H1 (cell line): ENCODE results near the gene KCNIP3. TPM values are rescaled to one million over a fixed set of nuclear protein-coding genes. Genes with fewer than 3 reads are reported as not detected.

Experiments used
- CTCF ChIA-PET: fragments of 300-600 bp; sonication (Branson Sonifier 250); formaldehyde crosslinking; loops from one replicate; lab custom pipeline; 2021; ENCODE audit not compliant: partially characterized antibody; lab: Charles Lee
- POLR2A ChIA-PET: fragments of 300-600 bp; sonication (Branson Sonifier 250); formaldehyde crosslinking; loops from one replicate; lab custom pipeline; 2021; ENCODE audit warnings: inconsistent platforms; ENCODE audit not compliant: partially characterized antibody; lab: Charles Lee
- DNase-seq, 2 experiments: peaks; one replicate each; pipeline versions ENCODE4 v3.0.0 to v3.0.0-alpha.2; 2010 to 2022; ENCODE audit warnings: low spot score in 2 of 2, low read depth in 1 of 2, mixed read lengths in 1 of 2
- FAIRE-seq: peaks from 2 replicates; lab custom pipeline; 2011; peaks lifted over from hg19 to GRCh38; lab: Jason Lieb, UNC
- H2AFZ ChIP-seq: 2 replicates; pipeline ENCODE4 v1.8.1; 2012; ENCODE audit warnings: low read length, inconsistent platforms
- H2AK5ac ChIP-seq: 2 replicates; pipeline ENCODE4 v1.6.1; 2013; ENCODE audit warnings: low read depth, low read length
- H2BK120ac ChIP-seq: replicated peaks from 2 replicates; pipeline ENCODE3; 2013; ENCODE audit warnings: low read depth, low read length, inconsistent platforms
- H2BK12ac ChIP-seq: 2 replicates; pipeline ENCODE4 v1.6.1; 2013; ENCODE audit warnings: low read depth, low read length
- H2BK15ac ChIP-seq: 2 replicates; pipeline ENCODE4 v1.6.1; 2013; ENCODE audit warnings: low read length
- H2BK20ac ChIP-seq: 2 replicates; pipeline ENCODE4 v1.6.1; 2013; ENCODE audit warnings: low read length
- H2BK5ac ChIP-seq: 2 replicates; pipeline ENCODE4 v1.6.1; 2013; ENCODE audit warnings: low read depth, low read length
- H3K14ac ChIP-seq: 2 replicates; pipeline ENCODE4 v1.6.1; 2013; ENCODE audit warnings: inconsistent platforms; ENCODE audit not compliant: insufficient read length
- H3K18ac ChIP-seq: 2 replicates; pipeline ENCODE4 v1.6.1; 2013; ENCODE audit warnings: low read length; ENCODE audit errors: extremely low read depth
- H3K23ac ChIP-seq: 2 replicates; pipeline ENCODE4 v1.6.1; 2013; ENCODE audit warnings: inconsistent platforms; ENCODE audit not compliant: insufficient read length
- H3K23me2 ChIP-seq: 2 replicates; pipeline ENCODE4 v1.6.1; 2013; ENCODE audit warnings: low read depth, low read length
- H3K27ac ChIP-seq: 2 replicates; pipeline ENCODE4 v1.6.1; 2011; ENCODE audit warnings: low read depth, low read length, inconsistent platforms
- H3K27me3 ChIP-seq, 4 experiments: replicated peaks in 1 of 4; 1 replicate in 1 of 4; 2 replicates in 3 of 4; pipeline versions ENCODE4 v1.6.1 to v1.8.1; 2011 to 2013; ENCODE audit warnings: low read length in 3 of 4, mild to moderate bottlenecking in 3 of 4, inconsistent platforms in 2 of 4, mixed read lengths in 2 of 4, moderate library complexity in 1 of 4; ENCODE audit not compliant: control insufficient read depth in 3 of 4, insufficient read depth in 3 of 4; ENCODE audit errors: extremely low read depth in 1 of 4
- H3K36me3 ChIP-seq, 4 experiments: 2 replicates each; pipeline versions ENCODE4 v1.6.1 to v1.8.1; 2011 to 2013; ENCODE audit warnings: mild to moderate bottlenecking in 4 of 4, low read length in 3 of 4, moderate library complexity in 2 of 4, control low read depth in 1 of 4, inconsistent platforms in 1 of 4; ENCODE audit not compliant: insufficient read depth in 4 of 4, control insufficient read depth in 2 of 4
- H3K4ac ChIP-seq: replicated peaks from 2 replicates; pipeline ENCODE3; 2013; ENCODE audit warnings: low read length, low read depth, mixed read lengths, inconsistent platforms; ENCODE audit not compliant: insufficient read length
- H3K4me1 ChIP-seq, 4 experiments: replicated peaks in 1 of 4; 1 replicate in 1 of 4; 2 replicates in 3 of 4; pipeline versions ENCODE4 v1.6.1 to v1.8.1; 2011 to 2013; ENCODE audit warnings: low read length in 3 of 4, inconsistent platforms in 2 of 4, mixed read lengths in 1 of 4; ENCODE audit not compliant: insufficient read depth in 4 of 4, control insufficient read depth in 3 of 4
- H3K4me2 ChIP-seq, 2 experiments: 2 replicates each; pipeline versions ENCODE4 v1.6.1 to v1.8.1; 2011 to 2013; ENCODE audit warnings: low read depth in 2 of 2, low read length in 2 of 2, control low read depth in 1 of 2, inconsistent platforms in 1 of 2, mild to moderate bottlenecking in 1 of 2; ENCODE audit not compliant: insufficient read depth in 1 of 2
- H3K4me3 ChIP-seq, 4 experiments: fragments of 200-600, 300-600 bp in 1 of 4; sonication (generic), shearing (Covaris generic), sonication (Bioruptor Twin) in 1 of 4; 2 replicates each; pipeline versions ENCODE4 v1.5.1 to v1.8.1; 2011 to 2016; ENCODE audit warnings: low read length in 4 of 4, low read depth in 3 of 4, control low read depth in 2 of 4, inconsistent platforms in 2 of 4, mild to moderate bottlenecking in 2 of 4, mixed read lengths in 1 of 4, moderate library complexity in 1 of 4; ENCODE audit not compliant: insufficient read depth in 2 of 4; ENCODE audit errors: extremely low read depth in 1 of 4
- H3K56ac ChIP-seq: replicated peaks from 2 replicates; pipeline ENCODE3; 2013; ENCODE audit warnings: low read depth, mild to moderate bottlenecking, mixed read lengths, low read length, inconsistent platforms; ENCODE audit not compliant: insufficient read length
- H3K79me1 ChIP-seq: 2 replicates; pipeline ENCODE4 v1.6.1; 2013; ENCODE audit warnings: low read depth, low read length, control low read depth
- H3K79me2 ChIP-seq, 2 experiments: 2 replicates each; pipeline versions ENCODE4 v1.6.1 to v1.8.1; 2012 to 2013; ENCODE audit warnings: low read length in 2 of 2, mild to moderate bottlenecking in 2 of 2, inconsistent platforms in 1 of 2; ENCODE audit not compliant: insufficient read depth in 2 of 2, control insufficient read depth in 1 of 2
- H3K9ac ChIP-seq, 4 experiments: replicated peaks in 1 of 4; 1 replicate in 1 of 4; 2 replicates in 3 of 4; pipeline versions ENCODE4 v1.6.1 to v1.8.1; 2011 to 2013; ENCODE audit warnings: low read depth in 3 of 4, low read length in 3 of 4, control low read depth in 2 of 4, mild to moderate bottlenecking in 2 of 4, moderate library complexity in 2 of 4, inconsistent platforms in 1 of 4; ENCODE audit errors: extremely low read depth in 1 of 4
- H3K9me3 ChIP-seq, 2 experiments: 2 replicates each; pipeline versions ENCODE4 v1.6.1 to v1.8.1; 2012 to 2013; ENCODE audit warnings: mild to moderate bottlenecking in 2 of 2, moderate library complexity in 2 of 2, control low read depth in 1 of 2, inconsistent platforms in 1 of 2, low read depth in 1 of 2, low read length in 1 of 2, mixed read lengths in 1 of 2; ENCODE audit not compliant: insufficient read depth in 2 of 2
- H4K20me1 ChIP-seq, 2 experiments: replicated peaks in 1 of 2; 2 replicates each; pipeline versions ENCODE3 to v1.8.1; 2011 to 2013; ENCODE audit warnings: inconsistent platforms in 2 of 2, low read length in 2 of 2, mild to moderate bottlenecking in 1 of 2; ENCODE audit not compliant: insufficient read depth in 2 of 2, control insufficient read depth in 1 of 2
- H4K5ac ChIP-seq: 2 replicates; pipeline ENCODE4 v1.6.1; 2013; ENCODE audit warnings: low read length, low read depth, mixed read lengths, inconsistent platforms; ENCODE audit not compliant: insufficient read length
- H4K8ac ChIP-seq: 2 replicates; pipeline ENCODE4 v1.8.0; 2013; ENCODE audit warnings: mild to moderate bottlenecking, moderate library complexity, low read length, inconsistent platforms; ENCODE audit not compliant: insufficient read depth; ENCODE audit errors: extremely low read depth
- H4K91ac ChIP-seq: replicated peaks from 2 replicates; pipeline ENCODE3; 2013; ENCODE audit warnings: low read length, mixed read lengths, inconsistent platforms; ENCODE audit not compliant: insufficient read length
- BCL11A ChIP-seq, 2 experiments: IDR thresholded peaks; one replicate each; pipeline ENCODE4 v1.6.1; 2011; ENCODE audit warnings: low read depth in 2 of 2, low read length in 2 of 2, mild to moderate bottlenecking in 2 of 2
- CTBP2 ChIP-seq: IDR thresholded peaks from 2 replicates; pipeline ENCODE4 v1.7.0; 2011; ENCODE audit warnings: borderline replicate concordance, mild to moderate bottlenecking, moderate library complexity, mixed read lengths, low read length; ENCODE audit not compliant: insufficient read depth, insufficient read length
- EP300 ChIP-seq, 2 experiments: IDR thresholded peaks; 1 replicate in 1 of 2; 2 replicates in 1 of 2; pipeline ENCODE4 v1.6.1; 2011 to 2012; ENCODE audit warnings: low read depth in 2 of 2, low read length in 2 of 2, mild to moderate bottlenecking in 2 of 2, borderline replicate concordance in 1 of 2, inconsistent platforms in 1 of 2, moderate library complexity in 1 of 2
- EZH2 ChIP-seq: fragments of 200-600 bp; sonication (generic); IDR thresholded peaks from 2 replicates; pipeline ENCODE4 v1.7.1; 2012; ENCODE audit warnings: low read depth, mild to moderate bottlenecking, moderate library complexity, low read length, inconsistent platforms; ENCODE audit not compliant: severe bottlenecking
- FOSL1 ChIP-seq: IDR thresholded peaks from 2 replicates; pipeline ENCODE4 v1.6.1; 2011; ENCODE audit warnings: mild to moderate bottlenecking, low read depth, low read length, moderate library complexity; ENCODE audit not compliant: insufficient read depth
- KDM1A ChIP-seq: fragments of 200-600, 300-600 bp; sonication (generic); IDR thresholded peaks from 2 replicates; pipeline ENCODE4 v1.7.1; 2016; ENCODE audit warnings: mild to moderate bottlenecking, low read length, borderline replicate concordance
- WGBS, 2 experiments: shearing (Covaris generic) in 1 of 2; methylation state at CpG; one replicate each; pipeline versions ENCODE4 v1.1.6 to v1.1.7; 2013 to 2015; ENCODE audit warnings: low lambda C conversion rate in 2 of 2, mixed read lengths in 2 of 2, inconsistent platforms in 1 of 2, low coverage in 1 of 2, missing lambda C conversion rate in 1 of 2; ENCODE audit not compliant: insufficient replicate concordance in 2 of 2, insufficient coverage in 1 of 2, insufficient read length in 1 of 2; ENCODE audit errors: extremely low coverage in 1 of 2, missing lambda C conversion rate in 1 of 2; 5-methylcytosine and 5-hydroxymethylcytosine counted together
- polyA plus RNA-seq, 7 experiments: library from polyadenylated mRNA; depleted of rRNA in 3 of 7; stranded (reverse) in 5 of 7; unstranded in 2 of 7; fragments of >200 nt in 5 of 7; fragments of 200-250 nt in 2 of 7; gene quantifications; 1 replicate in 5 of 7; 2 replicates in 1 of 7; 4 replicates in 1 of 7; pipeline versions ENCODE4 v1.2.1 to v1.2.3, GENCODE V29; 2011 to 2013; ENCODE audit warnings: missing spikeins in 2 of 7, mixed read lengths in 2 of 7
- total RNA-seq: library from RNA; stranded (reverse); fragmentation: NEBNext Ultra II Directional; extraction: Animal tissue kit (Norgen Biotek cat#: 25700); gene quantifications from 2 replicates; pipeline ENCODE4 v1.2.1, GENCODE V29; 2021

KCNIP3 gene
- total and polyA plus RNA-seq, 2 of the 8 experiments (the other 6 are each of a cell fraction or from before 2014, with no cell fraction given): 0.33 to 1.9 TPM

GRCh38 chr2:95391641-95392310 is 94.6 kb downstream of the KCNIP3 start:
- peaks cover 54 to 89% of the 10 kb centered on the region in 2 experiments for H3K9me3 ChIP-seq
- H3K36me3 ChIP-seq: no peaks in the 10 kb centered on the region
- no peak overlapping the region for H2BK20ac ChIP-seq
- no peak overlapping the region for H3K23ac ChIP-seq
- no peak overlapping the region for H3K27ac ChIP-seq
- H3K23me2 ChIP-seq: no peaks in the 10 kb centered on the region
- no peak overlapping the region for H3K56ac ChIP-seq
- no peak overlapping the region for H3K18ac ChIP-seq
- no peak overlapping the region for H2AFZ ChIP-seq
- FAIRE-seq (no peak), DNase-seq (no peak)
- TF ChIP-seq CTBP2 (no peak), EZH2 (no peak), EP300 (IDR thresholded peaks at IDR 0.05; ENCODE audit: borderline replicate concordance in 1 of 2, low read depth in 2 of 2, low read length in 2 of 2) (no peak), KDM1A (no peak), FOSL1 (no peak), BCL11A (IDR thresholded peaks at IDR 0.05; ENCODE audit: low read depth in 2 of 2, low read length in 2 of 2) (no peak)
- H3K4ac ChIP-seq: no peak overlapping the region
- CTCF ChIA-PET: no interaction called here
- H3K4me3 ChIP-seq: no peak overlapping the region
- H3K14ac ChIP-seq: no peak overlapping the region
- H2BK12ac ChIP-seq: no peak overlapping the region
- H2BK15ac ChIP-seq: no peak overlapping the region
- no peaks in the 10 kb centered on the region for H3K79me2 ChIP-seq
- no peak overlapping the region for H3K4me2 ChIP-seq
- H2BK5ac ChIP-seq: no peak overlapping the region
- H2BK120ac ChIP-seq: no peak overlapping the region
- H4K91ac ChIP-seq: no peak overlapping the region
- WGBS, 2 experiments: 72% methylated on average over 8 of the region's 8 CpGs; no CpG with 5 or more reads in 1 of the 2 experiments
- no peaks in the 10 kb centered on the region for H4K20me1 ChIP-seq
- no peak overlapping the region for H4K5ac ChIP-seq
- POLR2A ChIA-PET: no interaction called here
- H3K4me1 ChIP-seq: no peaks in the 10 kb centered on the region; a peak in 1 of 7 replicates
- H2AK5ac ChIP-seq: no peak overlapping the region
- H4K8ac ChIP-seq: no peak overlapping the region
- no peak overlapping the region for H3K9ac ChIP-seq
- H3K27me3 ChIP-seq: peaks cover 0 to 2% (median 0%) of the 10 kb centered on the region in 4 experiments; a peak in 1 of 7 replicates
- no peaks in the 10 kb centered on the region for H3K79me1 ChIP-seq
